ENCODE data around the gene BRD3. TPM values are rescaled to one million over a fixed set of nuclear protein-coding genes. Genes with fewer than 3 reads are reported as not detected.

The BRD3 gene
- polyA plus RNA-seq, 3 donors: 6.3 to 15.9 (median 8.4) TPM

DNA sequence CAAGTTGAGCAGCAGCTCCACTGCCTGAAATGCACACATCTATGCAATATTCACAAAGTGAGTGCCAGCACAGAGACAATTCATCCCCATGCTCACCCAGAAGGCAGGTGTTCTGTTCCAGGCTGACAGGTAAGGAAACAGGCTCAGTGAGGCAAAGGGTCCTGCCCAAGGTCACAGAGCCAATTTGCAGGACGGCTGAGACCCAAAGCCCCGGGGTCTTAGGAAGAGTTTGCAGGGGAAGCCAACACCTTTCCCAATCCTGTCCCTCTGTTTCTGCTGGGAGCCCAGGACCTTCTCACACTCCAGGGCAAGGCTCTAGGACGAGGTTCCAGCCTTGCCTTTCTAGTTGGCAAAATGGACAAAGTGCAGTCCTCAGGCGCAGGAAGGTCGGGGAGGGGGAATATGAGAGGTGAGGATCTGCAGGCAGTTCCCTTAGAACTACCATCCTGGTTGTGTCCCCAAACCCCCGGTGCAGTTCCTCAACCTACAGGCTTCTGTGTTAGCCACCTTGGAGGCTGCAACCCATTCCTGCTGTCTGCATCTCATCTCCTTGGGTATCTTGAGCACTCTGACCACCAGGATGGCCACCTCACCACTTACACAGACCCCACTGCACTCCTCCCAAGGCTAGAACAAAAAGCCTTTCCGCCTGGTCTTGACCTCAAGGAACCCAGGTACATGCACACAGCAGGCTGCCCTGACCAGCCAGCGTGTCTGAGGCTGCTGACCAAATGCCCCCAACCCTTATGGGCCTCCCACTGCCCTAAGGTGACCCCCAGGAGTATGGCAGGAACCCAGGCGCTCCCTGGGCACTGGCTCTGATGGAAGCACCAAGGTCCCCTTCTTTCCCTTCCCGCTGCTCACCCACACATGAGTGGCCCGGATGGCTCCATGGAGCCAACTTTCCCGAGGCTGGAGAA is 1.9 kb upstream of the BRD3 start:
- 70 to 76% (median 74%) methylated on average over 12 of the region's 12 CpGs for WGBS, 3 donors
- H3K27ac ChIP-seq (ENCODE audit: low read depth, low read length): no peak overlapping the region

DNA sequence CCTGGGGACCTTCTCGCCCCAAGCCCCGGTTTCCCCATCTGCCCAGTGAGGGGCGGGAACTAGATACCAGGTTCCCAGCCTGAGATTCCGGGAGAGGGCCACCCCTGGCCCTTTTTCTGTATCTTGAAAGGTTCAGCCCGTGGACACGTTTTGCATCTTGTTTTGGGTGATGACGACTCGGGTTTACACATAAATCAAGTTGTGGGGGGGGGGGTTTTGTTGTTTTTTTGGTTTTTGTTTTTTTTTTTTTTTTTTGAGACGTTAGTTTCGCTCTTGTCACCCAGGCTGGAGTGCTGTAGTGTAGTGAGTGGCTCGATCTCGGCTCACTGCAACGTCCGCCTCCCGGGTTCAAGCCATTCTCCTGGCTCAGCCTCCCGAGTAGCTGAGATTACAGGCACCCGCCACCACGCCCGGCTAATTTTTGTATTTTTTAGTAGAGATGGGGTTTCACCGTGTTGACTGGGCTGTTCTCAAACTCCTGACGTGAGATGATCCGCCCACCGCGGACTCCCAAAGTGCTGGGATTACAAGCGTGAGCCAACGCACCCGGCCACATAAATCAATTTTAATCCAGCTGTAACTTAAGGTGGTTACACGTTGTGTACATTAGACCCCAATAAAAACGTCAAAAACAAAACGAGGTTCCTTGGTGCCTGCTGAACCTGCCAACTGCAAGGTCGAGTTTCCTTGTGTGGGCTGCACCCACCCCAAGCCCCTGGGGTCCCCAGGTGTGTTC is 1.1 kb upstream of the BRD3 start:
- 8 to 13% (median 11%) methylated on average over 31 of the region's 31 CpGs for WGBS, 3 donors
- H3K27ac ChIP-seq (ENCODE audit: low read depth, low read length): no peak overlapping the region

GRCh38 chr9:134066913-134067851 is 644 bp downstream of the BRD3 start:
- no peak overlapping the region for H3K27ac ChIP-seq (ENCODE audit: low read depth, low read length)
- WGBS, 3 donors: 0 to 1% (median 1%) methylated on average over 100 to 124 of the region's 126 CpGs

- H3K27ac ChIP-seq (ENCODE audit: low read depth, low read length): peak overlapping the region; percentile 3
- WGBS, 3 donors: 0 to 5% (median 3%) methylated on average over 9 of the region's 9 CpGs
These were observed 1.3 kb downstream of the BRD3 start for GRCh38 chr9:134066526-134066912.

- H3K27ac ChIP-seq (ENCODE audit: low read depth, low read length): peak overlapping the region; percentile 3
- 8 to 15% (median 10%) methylated on average over 28 of the region's 28 CpGs for WGBS, 3 donors
These were observed 2.0 kb downstream of the BRD3 start for GRCh38 chr9:134065612-134066419.

- 75 to 92% (median 91%) methylated on average over 7 of the region's 7 CpGs for WGBS, 3 donors
- H3K27ac ChIP-seq (ENCODE audit: low read depth, low read length): no peak overlapping the region
These were observed 3.1 kb downstream of the BRD3 start for GRCh38 chr9:134064711-134065110.

DNA sequence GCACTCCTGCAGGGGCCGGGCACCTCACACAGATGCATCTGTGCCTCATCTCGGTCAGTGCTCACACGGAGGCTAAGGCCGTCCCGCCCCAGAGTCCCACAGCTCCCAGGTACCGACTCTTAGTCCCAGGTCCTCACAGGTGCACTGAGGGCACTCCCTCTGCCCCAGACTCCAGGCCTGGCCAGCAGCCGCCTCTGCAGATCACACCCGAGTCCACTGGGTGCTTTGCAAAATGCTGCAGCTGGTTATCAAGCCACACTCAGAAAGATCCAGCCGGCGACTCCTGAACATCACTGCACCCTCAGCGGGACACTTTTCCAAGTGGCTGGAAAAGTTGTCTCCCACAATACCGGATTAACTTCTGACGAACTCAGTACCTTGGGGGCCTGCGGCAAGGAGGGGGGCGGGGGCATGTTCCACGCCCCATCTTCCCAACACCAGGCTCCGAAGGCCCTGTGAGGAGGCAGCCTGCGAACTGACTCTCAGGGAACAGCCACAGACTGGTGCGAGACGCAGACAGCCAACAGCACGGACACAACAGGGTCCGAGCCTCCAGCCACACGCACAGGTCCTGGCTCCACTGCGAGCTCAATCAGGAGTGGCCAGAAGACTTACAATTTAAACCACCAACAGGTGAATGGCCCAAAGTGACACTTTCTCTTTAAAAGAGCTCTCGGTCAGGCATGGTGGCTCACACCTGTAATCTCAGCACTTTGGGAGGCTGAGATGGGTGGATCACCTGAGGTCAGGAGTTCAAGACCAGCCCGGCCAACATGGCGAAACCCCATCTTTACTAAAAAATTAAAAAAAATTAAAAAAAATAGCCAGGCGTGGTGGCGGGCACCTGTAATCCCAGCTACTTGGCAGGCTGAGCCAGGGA is 4.0 kb downstream of the BRD3 start:
- 88 to 94% (median 93%) methylated on average over 29 of the region's 29 CpGs for WGBS, 3 donors
- H3K27ac ChIP-seq (ENCODE audit: low read depth, low read length): no peak overlapping the region

- 83 to 90% (median 88%) methylated on average over 15 of the region's 15 CpGs for WGBS, 3 donors
- no peak overlapping the region for H3K27ac ChIP-seq (ENCODE audit: low read depth, low read length)
These were observed 4.7 kb downstream of the BRD3 start for GRCh38 chr9:134063088-134063570.

- peak overlapping the region; percentile 6 for H3K27ac ChIP-seq (ENCODE audit: low read depth, low read length)
- 61 to 73% (median 67%) methylated on average over 22 of the region's 22 CpGs for WGBS, 3 donors
These were observed 5.3 kb downstream of the BRD3 start for GRCh38 chr9:134062461-134063087.

GRCh38 chr9:134061688-134062371 is 6.0 kb downstream of the BRD3 start:
- no peak overlapping the region for H3K27ac ChIP-seq (ENCODE audit: low read depth, low read length)
- 49 to 78% (median 73%) methylated on average over 19 to 22 of the region's 22 CpGs for WGBS, 3 donors

GRCh38 chr9:134061019-134061687 is 6.7 kb downstream of the BRD3 start:
- no peak overlapping the region for H3K27ac ChIP-seq (ENCODE audit: low read depth, low read length)
- WGBS, 3 donors: 82 to 95% (median 90%) methylated on average over 4 of the region's 4 CpGs

DNA sequence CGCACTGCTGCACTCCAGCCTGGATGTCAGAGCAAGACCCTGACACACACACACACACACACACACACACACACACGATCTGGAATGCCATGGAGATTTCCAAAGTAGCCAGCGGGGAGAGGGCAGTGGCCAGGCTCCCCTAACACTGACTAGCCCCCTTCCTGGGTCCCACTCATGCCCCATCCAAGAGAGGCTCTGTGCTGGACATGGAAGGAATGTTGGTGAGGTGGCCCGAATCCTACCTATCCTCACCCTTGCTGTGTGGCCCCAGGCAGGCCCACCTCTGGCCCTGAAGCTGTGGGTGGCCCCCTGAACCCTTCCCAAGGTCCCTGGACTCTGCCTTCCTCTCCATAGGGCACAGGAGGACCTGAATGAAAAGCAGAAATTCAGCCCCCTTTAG is 7.3 kb downstream of the BRD3 start:
- 77 to 79% (median 77%) methylated on average over 4 of the region's 4 CpGs for WGBS, 3 donors
- no peak overlapping the region for H3K27ac ChIP-seq (ENCODE audit: low read depth, low read length)

GRCh38 chr9:134059661-134060395 is 8.0 kb downstream of the BRD3 start:
- no peak overlapping the region for H3K27ac ChIP-seq (ENCODE audit: low read depth, low read length)
- 58 to 85% (median 62%) methylated on average over 15 to 17 of the region's 17 CpGs for WGBS, 3 donors

DNA sequence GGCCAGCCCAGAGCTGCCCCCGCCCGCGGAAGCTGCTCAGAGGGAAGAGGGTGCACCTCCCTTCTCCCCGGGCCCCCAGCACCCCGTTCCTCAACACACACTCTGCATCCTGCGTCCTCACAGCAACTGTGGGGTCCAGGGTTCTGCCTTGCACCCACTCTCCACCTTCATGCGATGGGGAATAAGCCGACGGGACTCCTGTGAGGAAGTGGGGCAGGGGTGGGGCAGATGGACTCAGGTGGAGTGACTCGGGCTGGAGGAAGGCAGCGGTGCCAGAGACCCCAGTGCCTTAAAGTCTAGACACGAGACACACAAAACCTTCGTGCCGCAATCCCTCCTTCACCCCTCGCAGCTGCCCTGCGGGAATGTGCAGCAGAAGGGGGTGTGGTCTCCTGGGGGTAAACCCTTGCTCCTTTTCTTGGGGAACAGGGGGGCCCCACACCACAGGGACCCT is 8.6 kb downstream of the BRD3 start:
- WGBS, 3 donors: 81 to 88% (median 84%) methylated on average over 16 of the region's 16 CpGs
- no peak overlapping the region for H3K27ac ChIP-seq (ENCODE audit: low read depth, low read length)
